Head of caudate nucleus (tissue), 42 donors: ENCODE results near the gene SMC5.
"Not testable (repeated sequence)": the region's sequence is repeated elsewhere in the genome, so short reads cannot be mapped to it uniquely, and the experiment has no call there.

Experiments
- DNase-seq, 42 donors: peaks; one replicate each; pipeline versions ENCODE4 v3.0.0 to v3.0.0-alpha.2; 2020 to 2021; ENCODE audit warnings: mixed read lengths in 7 of 42
- intact Hi-C: fragments of 100-400 bp; cut with DNase I; formaldehyde crosslinking; loops from one replicate; pipeline ENCODE4 v1.15.0; 2022

SMC5 gene

DNA sequence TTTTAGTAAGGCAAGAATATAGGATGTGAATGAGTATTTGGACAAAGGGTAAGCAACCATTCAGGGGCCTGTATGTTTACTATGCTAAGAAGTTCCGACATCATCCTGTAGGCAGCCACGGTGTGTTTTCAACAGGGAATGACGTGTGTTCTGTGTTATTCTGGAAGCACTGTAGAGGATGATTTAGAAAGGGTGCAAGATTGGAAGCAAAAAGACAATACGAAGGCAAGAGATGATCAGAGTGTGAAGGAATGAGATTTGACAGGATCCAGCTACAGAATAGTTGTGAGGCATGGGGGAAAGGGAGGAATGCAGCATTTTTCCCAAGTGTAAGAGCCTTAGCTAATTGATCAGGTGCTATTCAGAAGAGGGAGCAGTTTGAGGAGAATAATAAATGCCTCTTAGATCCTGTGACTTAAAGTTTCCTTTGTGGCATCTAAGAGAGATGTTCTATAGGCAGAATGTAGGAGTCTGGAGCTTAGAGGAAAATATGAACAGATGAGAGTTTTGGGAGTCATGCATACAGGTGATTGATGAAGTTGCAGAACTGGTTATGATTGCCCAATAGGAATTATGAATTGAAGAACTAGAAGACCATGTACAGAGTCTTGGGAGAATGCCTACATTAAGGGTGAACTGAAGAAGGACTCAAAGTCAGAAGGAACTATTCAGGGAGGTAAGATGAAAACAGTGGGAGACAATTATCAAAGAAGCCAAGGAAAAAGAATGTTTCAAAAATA, 2.5 kb downstream of the SMC5 start:
- intact Hi-C loops = no loop called here

DNA sequence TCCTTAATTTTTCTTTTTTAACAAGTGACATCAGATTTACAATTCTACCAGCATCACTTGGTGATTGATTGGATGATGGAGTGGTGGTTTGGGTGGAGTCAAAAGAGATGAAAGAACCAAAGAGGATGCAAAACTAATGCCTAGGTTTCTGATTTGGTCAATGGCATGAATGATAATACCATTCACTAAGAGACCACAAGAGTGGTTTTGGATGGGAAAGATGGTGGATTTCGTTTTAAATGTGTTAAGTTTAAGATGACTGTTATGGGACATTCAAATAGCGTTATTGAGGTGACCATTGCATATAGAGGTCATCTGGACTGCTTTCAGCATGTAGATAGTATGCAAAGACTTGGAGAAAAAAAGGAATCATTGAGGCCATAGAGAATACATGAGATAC, 3.6 kb downstream of the SMC5 start:
- intact Hi-C loops = no loop called here
- no peak for DNase-seq

More for the DNA sequence above, 2.5 kb downstream of the SMC5 start:
- no peak for DNase-seq

DNA sequence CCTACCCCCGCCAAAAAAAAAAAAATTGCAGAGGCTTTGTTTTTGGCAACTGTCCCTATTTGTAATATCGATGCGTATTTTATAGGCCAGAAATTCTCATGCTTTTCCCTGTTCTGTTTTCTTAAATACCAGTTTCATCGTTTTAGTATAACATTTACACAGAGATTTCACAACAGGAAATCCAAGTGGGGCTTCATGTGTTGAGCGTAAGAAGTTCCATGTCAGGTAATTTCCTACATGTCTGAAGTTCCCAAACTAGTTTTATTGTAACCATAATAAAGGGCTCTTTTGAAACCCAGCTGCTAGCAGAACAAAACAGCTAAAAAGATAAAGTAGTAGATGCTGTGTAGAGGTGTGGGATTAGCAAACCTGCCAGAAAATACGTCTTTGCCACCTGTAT, 4.2 kb downstream of the SMC5 start:
- intact Hi-C loops = no loop called here
- DNase-seq = no peak

DNA sequence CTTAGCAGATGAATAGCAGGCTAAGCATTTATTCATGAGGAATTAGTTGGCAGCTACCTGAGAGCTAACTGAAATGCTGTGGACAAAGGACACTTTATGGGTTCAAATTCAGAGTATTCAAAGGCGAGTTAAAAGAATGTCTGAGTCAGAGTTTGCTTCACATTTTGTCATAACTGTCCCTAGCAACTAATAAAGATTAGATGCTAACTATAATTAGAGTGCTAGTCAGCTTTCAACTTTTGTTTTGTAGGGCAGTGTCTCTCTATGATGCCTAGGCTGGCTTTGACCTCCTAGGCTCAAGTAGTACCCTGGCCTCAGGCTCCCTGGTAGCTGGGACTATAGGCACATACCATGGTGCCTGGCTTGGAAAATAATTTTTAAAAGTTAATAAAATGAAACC, 4.6 kb downstream of the SMC5 start:
- intact Hi-C loops = no loop called here
- DNase-seq = no peak

DNA sequence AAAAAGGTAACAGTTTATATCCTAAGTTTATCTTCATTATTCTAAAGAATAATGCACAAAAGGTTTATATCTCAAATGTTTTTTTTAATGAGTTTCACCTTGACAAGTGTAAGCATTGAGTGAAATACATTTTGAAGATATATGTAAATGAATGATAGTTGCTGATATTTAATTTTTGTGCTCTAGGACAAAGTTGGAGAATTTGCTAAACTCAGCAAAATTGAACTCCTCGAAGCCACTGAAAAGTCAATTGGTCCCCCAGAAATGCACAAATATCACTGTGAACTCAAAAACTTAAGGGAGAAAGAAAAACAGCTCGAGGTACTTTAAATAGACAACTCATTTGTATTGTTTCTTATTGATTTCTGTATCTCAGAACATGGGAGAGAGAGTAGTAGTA, 19.5 kb downstream of the SMC5 start:
- DNase-seq = no peak
- intact Hi-C loops = no loop called here

DNA sequence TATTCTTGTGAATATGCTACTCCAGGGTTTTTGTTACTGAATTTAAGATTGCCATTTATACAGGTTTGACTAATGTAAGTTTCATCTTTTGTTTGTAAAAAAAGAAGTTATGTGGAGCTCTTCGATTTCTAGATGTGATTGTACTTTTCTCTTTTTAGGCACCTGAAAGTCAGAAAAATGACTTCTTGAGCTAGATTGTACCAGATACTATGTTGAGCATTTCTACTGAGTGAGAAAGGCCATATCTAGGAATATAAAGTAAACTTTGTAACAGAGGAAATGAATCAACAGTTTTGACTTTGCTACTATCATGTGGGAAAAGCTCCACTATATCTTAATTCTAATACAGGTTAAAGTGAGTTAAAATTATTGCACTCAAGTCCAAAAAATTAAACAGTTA, 25.1 kb downstream of the SMC5 start:
- DNase-seq = no peak
- intact Hi-C loops = no loop called here

DNA sequence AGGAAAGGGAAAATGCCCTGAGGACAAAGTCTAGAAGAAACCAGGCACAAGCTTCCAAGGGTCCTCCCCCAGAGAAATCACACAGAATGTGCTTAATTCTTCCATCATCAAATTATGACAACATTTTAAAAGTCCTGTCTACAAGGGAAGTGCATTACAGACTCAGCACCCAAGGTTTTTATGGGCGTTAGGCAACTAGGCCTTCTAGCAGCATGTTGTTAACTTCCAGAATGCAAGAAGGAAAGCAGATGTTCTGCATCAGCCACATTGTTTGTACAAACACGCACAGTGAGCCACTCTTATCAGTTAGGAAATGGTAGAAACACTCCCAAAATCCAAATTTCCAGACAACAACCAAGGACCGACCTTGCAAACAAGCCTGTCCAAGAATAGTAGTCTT, 26.5 kb downstream of the SMC5 start:
- DNase-seq = no peak
- intact Hi-C loops = no loop called here

DNA sequence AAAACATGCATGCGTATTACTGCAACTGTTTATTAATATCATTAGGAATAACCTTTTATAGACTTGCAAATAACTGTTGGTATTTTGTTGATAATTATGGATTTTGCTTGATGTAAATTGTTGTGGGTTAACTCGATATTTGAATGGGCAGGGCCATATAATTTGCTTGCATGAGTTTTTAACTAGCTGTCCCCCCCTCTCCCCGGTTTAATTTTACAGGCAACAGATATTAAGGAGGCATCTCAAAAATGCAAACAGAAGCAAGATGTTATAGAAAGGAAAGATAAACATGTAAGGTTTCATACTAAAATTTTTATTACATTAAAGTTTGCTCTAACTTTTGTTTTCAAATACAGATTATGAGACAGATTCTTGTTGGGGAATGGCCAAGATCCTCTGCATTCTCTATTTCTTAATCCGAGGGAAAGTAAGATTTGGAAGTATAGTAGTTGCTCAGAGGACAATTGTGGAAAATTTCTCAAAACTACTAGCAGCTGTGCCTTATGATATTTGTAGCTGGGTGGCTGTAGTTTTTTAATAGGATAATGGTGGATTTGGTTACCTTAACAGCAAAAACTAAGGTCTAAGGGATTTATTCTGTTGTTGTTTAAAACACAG, 27.3 kb downstream of the SMC5 start:
- DNase-seq = no peak
- intact Hi-C loops = no loop called here

DNA sequence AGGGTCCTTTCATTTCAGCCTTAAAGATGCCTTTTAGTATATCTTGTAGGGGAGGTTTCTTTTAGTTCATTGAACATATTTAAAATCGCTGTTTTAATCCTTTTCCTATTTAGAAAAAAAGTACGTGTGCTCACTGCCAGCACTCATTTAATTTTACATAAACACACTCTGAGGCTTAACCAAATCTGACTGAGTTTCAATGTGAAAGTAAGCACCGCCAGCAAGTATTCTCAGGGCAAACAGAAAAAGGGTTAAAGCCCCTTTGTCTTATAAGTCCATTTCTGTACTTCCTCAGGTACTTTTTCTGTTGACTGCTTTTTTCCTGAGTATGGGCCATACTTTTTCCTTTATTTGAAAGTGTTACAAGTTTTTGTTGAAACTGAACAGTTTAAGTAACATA, 31.8 kb downstream of the SMC5 start:
- intact Hi-C loops = no loop called here
- DNase-seq = no peak

DNA sequence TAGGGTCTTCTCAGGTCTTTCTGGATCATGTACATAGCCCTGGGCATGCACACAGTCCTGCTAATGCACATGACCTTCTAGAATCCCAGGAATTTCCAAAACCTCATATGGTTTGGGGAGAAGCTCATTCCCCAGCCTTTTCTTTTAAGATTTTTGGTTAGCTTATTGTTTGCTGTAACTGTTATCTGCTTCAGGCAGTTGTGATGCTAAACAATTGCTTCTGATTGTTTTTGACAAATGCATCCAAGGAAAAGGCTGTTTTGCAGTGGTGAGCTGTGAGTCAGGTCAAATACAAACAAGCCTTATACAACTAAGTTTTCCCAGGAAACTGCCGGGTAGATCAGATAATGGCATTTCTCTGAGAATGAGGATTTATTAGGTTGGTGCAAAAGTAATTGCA, 32.7 kb downstream of the SMC5 start:
- no peak for DNase-seq
- intact Hi-C loops = no loop called here

DNA sequence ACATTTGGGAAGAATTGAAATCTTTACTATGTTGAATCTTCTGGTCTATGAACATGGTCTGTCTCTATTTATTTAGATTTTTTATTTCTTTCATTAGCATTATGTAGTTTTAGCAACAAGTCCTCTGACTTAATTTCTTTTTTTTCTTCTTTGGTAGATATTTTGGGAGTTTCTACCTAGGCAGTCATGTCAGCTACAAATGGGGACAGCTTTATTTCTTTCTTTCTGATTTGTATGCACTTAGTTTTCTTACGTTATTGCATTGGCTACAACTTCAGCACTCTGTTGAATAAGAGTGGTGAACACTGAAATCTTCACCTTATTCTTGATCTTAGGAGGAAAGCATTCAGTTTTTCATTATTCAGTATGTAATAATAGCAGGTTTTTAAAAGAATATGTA, 33.5 kb downstream of the SMC5 start:
- intact Hi-C loops = no loop called here
- DNase-seq = no peak

DNA sequence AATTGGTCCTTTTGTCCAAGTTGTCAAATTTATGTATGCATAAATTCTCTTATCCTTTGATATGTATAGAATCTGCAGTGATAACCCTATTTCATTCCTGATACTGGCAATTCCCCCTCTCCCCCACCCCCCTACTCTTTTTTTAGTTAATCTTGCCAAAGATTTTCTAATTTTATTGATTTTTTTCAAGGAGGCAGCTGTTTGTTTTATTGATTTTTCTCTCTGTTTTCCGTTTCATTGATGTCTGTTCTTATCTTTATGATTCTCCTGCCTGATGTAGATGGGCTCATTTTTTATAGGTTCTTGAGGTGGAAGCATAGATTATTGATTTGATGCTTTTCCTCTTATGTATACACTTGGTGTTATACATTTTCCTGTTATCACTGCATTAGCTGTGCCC, 34.4 kb downstream of the SMC5 start:
- no peak for DNase-seq
- intact Hi-C loops = no loop called here

DNA sequence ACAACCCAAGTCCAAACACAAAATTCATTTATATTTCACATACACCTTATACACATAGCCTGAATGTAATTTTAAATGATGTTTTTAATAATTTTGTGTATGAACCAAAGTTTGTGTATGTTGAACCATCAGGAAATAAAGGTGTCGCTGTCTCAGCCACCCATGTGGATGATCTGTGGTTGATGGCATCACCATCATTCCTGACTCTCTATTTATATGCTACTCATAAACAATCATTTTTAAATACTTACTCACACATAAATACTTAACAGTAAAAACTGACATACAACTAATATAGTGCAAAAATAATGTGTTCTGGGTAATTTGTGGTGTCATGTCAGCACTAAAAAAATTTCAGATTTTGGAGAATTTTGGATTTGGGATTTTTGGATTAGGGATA, 38.4 kb downstream of the SMC5 start:
- no peak for DNase-seq

DNA sequence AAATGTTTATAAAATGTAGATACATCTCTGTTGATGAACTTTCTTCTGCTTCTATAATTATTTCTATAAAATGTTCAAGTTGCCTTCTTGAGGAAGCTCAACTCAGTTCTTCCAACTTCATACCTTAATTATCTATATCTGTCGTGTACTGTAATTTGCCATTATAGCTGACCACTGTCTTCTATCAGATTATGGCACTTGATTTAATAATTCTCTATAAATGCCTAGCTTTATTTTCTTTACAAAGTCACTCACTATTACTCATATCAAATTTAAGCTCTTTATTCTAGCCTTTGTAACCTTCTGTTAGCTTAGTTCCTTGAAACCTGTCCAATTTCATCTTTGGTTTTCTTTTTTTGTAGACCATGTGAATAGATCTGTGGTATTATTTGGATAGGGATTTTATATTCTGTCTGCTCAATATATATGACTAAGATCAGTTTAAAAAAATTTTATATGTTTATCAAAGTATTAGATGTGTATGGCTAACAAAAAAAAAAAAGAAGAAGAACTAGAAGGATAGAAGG, 39.5 kb downstream of the SMC5 start:
- intact Hi-C loops = no loop called here
- no peak for DNase-seq

More for the DNA sequence above, 38.4 kb downstream of the SMC5 start:
- intact Hi-C loops = no loop called here

DNA sequence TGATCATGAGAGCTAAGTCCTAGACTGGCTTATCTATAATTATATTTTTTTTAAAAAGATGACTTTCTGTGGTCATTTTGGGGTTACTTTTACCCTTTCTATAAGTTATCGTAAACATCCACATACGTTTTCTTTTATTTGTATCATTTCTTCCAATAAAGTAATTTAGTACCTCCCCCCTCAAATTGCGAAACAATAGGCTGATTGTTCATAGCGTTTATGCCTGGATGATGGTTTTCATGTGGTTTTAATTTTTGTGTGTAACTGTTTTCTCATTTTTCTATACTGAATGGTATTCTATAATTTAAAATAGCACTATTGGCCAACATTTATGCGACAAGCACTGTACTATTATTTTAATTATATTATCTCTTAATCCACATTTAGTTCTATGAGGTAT, 44.5 kb downstream of the SMC5 start:
- no peak for DNase-seq
- intact Hi-C loops = no loop called here

DNA sequence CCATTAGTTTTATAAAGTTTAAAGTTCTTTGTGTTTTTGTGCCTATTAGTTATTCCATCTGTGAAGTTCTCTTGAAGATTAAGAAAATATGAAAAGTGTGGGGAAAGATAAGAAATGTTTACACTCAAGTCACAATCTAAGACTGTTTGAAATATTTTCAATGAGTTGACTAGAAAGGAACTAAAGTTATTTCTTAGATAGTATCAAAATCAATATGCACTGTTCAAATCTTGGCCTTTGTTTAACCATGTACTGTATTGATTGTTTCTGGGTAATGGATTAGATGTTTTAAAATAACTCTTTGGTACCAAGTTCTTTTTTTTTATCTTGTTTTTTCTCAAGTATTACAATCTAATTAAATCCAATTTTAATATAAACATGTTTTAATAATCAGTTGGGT, 46.0 kb downstream of the SMC5 start:
- DNase-seq = no peak
- intact Hi-C loops = no loop called here

DNA sequence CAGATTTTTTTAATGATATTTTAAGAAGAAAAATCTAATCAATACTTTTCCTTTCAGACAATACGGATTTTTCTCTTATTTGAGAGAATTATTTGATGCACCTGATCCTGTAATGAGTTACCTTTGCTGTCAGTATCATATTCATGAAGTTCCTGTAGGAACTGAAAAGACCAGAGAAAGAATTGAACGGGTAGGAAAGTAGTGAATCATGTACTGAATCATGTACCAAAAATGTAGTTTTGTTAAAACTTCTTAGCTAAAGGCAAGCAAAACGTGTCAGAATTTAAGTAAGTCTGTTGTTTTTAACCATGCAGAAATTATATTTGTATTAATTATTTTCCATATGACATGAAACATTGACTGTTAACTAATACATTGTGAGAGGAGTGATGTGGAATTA, 56.6 kb downstream of the SMC5 start:
- intact Hi-C loops = no loop called here
- no peak for DNase-seq

DNA sequence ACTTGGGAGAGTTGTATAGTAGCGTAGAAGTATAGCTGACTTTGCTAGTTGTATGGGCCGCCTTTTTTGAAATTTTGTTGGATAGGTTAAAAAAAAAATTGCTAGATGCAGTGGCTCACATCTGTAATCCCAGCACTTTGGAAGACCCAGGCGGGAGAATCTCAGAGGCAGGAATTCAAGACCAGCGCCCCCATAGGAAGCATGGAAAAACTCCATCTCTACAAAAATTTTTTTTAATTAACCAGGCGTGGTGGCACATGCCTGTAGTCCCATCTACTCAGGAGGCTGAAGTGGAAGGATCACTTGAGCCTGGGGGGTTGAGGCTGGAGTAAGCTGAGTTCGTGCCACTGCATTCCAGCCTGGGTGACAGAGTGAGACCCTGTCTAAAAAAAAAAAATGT, 59.2 kb downstream of the SMC5 start:
- DNase-seq = no peak
- intact Hi-C loops = no loop called here

DNA sequence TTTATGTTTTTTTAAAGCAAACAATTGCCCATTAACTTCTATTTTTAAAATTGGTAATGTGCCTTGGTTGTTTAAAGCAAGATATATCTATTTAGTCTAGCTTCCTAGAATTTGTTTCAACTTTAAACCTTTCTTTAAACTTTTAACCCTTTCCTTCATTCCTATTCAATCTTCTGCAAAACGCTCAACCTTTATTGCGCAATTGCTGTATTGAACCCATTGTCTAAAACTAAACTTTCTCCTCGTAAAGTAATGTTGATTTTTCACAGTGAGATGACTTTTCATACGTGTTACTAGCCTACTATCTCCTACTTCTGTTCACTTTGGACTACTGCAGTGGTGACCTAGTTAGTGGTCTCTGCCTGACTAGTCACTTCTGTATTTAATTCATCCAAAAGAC, 63.3 kb downstream of the SMC5 start:
- intact Hi-C loops = no loop called here
- no peak for DNase-seq

DNA sequence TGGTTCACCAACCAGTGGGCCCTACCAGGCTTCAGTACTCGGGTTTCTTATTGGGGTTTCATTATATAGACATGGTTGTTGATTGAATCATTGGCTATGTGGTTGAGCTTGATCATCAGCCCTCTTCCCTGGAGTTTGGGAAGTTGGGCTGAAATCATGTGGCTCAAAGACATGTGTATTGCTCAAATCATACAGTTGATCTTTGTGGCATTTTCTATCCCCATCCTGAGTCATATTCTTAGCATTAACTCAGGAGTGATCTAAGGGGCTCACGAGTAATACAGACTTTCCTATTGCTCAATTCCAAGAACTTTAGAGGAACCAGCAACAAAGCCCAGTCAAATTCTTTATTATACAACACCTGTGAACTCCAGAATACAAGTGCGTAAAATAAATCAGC, 66.2 kb downstream of the SMC5 start:
- intact Hi-C loops = no loop called here

DNA sequence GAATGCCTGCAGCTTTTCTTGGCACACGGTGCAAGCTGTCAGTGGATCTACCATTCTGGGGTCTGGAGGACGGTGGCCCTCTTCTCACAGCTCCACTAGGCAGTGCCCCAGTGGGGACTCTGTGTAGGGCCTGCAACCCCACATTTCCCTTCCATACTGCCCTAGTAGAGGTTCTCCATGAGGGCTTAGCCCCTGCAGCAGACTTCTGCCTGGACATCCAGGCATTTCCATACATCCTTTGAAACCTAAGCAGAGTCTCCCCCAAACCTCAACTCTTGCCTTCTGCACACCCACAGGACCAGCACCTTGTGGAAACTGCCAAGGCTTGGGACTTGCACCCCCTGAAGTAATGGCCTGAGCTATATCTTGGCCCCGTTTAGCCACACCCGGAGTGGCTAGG, 69.8 kb downstream of the SMC5 start:
- DNase-seq, intact Hi-C loops: not testable (repeated sequence)

More for the DNA sequence above, 66.2 kb downstream of the SMC5 start:
- DNase-seq = no peak
